ENCODE measurements around the gene PRX.

DNA sequence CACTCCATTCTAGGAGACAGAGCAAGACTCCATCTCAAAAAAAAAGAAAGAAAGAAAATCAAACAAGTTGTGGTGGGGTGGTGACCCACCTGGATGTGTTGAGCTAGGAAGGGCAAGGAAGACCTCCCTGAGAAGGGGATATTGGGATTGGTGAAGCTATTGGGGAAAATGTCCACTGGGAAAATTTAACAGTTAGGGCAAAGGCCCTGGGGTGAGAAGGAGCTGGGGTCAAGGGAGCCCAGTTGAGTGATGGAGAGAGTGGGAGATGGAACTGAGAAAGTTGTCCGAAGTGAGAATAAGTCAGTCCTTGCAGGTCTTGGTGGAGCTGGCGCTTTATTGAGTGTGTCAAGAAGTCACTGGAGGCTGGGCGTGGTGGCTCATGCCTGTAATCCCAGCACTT, 25.1 kb upstream of the PRX start:
- TF ChIP-seq JUND (IDR thresholded peaks at IDR 0.05) (no peak), EZH2 (IDR thresholded peaks at IDR 0.05) (no peak), POLR2AphosphoS5 (IDR thresholded peaks at IDR 0.05; ENCODE audit: low read depth, low read length) (no peak), SP1 (IDR thresholded peaks at IDR 0.05; ENCODE audit: low read depth) (no peak), FOSL1 (IDR thresholded peaks at IDR 0.05; ENCODE audit: low read depth) (no peak), ELF1 (IDR thresholded peaks at IDR 0.05; ENCODE audit: borderline replicate concordance, low read depth) (no peak), EZH2phosphoT487 (IDR thresholded peaks at IDR 0.05; ENCODE audit: borderline replicate concordance) (no peak)
- TF ChIP-seq, protein P1, sequence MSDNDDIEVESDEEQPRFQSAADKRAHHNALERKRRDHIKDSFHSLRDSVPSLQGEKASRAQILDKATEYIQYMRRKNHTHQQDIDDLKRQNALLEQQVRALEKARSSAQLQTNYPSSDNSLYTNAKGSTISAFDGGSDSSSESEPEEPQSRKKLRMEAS (IDR thresholded peaks at IDR 0.05), result no peak
- TF ChIP-seq, protein P2, sequence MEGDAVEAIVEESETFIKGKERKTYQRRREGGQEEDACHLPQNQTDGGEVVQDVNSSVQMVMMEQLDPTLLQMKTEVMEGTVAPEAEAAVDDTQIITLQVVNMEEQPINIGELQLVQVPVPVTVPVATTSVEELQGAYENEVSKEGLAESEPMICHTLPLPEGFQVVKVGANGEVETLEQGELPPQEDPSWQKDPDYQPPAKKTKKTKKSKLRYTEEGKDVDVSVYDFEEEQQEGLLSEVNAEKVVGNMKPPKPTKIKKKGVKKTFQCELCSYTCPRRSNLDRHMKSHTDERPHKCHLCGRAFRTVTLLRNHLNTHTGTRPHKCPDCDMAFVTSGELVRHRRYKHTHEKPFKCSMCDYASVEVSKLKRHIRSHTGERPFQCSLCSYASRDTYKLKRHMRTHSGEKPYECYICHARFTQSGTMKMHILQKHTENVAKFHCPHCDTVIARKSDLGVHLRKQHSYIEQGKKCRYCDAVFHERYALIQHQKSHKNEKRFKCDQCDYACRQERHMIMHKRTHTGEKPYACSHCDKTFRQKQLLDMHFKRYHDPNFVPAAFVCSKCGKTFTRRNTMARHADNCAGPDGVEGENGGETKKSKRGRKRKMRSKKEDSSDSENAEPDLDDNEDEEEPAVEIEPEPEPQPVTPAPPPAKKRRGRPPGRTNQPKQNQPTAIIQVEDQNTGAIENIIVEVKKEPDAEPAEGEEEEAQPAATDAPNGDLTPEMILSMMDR (IDR thresholded peaks at IDR 0.05 in 2 of 3, conservative IDR thresholded peaks at IDR 0.05 in 1 of 3; ENCODE audit: borderline replicate concordance in 1 of 3, insufficient read depth in 1 of 3, low read depth in 2 of 3, low read length in 2 of 3), result no peak
- TF ChIP-seq, protein P3, sequence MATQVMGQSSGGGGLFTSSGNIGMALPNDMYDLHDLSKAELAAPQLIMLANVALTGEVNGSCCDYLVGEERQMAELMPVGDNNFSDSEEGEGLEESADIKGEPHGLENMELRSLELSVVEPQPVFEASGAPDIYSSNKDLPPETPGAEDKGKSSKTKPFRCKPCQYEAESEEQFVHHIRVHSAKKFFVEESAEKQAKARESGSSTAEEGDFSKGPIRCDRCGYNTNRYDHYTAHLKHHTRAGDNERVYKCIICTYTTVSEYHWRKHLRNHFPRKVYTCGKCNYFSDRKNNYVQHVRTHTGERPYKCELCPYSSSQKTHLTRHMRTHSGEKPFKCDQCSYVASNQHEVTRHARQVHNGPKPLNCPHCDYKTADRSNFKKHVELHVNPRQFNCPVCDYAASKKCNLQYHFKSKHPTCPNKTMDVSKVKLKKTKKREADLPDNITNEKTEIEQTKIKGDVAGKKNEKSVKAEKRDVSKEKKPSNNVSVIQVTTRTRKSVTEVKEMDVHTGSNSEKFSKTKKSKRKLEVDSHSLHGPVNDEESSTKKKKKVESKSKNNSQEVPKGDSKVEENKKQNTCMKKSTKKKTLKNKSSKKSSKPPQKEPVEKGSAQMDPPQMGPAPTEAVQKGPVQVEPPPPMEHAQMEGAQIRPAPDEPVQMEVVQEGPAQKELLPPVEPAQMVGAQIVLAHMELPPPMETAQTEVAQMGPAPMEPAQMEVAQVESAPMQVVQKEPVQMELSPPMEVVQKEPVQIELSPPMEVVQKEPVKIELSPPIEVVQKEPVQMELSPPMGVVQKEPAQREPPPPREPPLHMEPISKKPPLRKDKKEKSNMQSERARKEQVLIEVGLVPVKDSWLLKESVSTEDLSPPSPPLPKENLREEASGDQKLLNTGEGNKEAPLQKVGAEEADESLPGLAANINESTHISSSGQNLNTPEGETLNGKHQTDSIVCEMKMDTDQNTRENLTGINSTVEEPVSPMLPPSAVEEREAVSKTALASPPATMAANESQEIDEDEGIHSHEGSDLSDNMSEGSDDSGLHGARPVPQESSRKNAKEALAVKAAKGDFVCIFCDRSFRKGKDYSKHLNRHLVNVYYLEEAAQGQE (IDR thresholded peaks at IDR 0.05; ENCODE audit: low read depth), result no peak
